Measurements from ENCODE around the gene GAPVD1.
A peak's percentile ranks its signal among the peaks of the same experiment; 100 is the strongest.
"Not testable (repeated sequence)": the region's sequence is repeated elsewhere in the genome, so short reads cannot be mapped to it uniquely, and the experiment has no call there.

GAPVD1 gene

DNA sequence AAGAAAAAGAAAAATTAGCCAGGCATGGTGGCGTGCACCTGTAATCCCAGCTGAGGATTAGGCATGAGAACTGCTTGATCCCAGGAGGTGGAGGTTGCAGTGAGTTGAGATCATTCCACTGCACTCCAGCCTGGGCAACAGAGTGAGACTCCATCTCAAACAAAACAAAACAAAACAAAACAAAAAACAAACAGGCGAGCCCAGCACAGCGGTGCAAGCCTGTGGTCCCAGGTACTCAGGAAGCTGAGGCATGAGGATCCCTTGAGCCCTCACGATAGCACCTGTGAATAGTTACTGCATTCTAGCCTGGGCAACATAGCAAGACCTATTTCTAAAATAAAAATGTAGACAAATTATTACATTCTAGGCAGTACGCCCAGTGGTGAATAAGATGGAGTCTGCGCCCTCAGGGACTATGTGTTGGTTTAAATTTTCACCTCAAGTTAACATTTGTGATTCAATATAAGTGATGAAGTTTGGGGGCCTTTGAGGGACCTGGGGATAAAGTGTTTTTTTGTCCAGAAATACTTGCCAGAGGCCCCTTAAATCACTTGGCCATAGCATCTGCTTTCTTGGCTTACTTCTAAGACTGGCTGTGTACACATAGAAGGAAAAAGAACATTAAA lies 3.4 kb upstream of the GAPVD1 start:
- DNase-seq: no peak

DNA sequence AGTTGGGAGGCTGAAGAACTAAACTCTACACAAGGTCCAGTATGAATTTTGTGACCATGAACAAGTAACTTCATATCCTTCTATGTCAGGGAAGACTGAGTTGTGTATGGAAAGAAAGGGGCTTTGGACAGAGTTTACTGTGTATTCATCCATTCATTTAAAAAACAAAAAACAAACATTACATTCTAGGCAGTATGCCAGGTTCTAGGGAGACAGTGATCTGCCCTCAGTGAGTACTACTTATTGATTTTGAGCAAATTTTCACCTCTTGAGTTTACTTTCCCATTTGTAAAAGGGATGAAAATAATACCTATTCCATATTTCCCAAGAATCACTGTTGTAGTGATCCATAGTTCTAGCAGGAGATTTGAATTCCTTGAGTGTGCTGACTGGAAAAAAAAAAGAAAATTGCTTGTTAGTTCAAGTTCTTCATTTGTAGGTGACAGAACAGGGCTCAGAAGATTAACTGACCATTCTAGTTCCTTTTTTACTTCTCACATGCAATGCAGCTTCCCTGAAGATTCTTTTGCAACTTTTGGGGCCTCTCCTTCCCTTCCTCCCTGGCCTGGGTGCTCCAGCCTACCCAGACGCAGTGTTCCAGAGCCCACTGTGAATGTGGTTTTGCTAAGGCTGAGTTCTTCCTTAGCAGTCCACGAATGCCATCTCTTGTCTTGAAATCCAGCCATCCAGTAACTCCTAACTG lies 2.6 kb upstream of the GAPVD1 start:
- no peak for DNase-seq

DNA sequence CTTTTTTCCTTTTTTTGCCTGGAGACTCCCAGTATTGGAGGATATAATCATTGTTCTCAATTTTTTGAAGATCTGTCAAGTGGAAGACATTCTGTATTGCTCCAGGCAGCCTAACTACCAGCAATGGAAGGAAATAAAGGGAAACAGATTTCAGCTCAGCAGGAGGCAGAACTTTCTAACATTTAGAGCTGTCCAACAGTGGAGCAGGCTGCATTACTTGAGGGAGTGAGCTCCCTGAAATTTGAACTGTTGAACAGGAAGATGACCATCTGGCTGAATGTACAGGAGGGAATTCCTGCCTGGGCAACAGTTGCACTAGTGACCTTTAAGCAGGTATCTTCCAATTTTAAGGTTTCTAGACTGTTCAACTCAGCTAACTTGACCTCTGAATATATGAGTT lies 1.1 kb upstream of the GAPVD1 start:
- DNase-seq: no peak

DNA sequence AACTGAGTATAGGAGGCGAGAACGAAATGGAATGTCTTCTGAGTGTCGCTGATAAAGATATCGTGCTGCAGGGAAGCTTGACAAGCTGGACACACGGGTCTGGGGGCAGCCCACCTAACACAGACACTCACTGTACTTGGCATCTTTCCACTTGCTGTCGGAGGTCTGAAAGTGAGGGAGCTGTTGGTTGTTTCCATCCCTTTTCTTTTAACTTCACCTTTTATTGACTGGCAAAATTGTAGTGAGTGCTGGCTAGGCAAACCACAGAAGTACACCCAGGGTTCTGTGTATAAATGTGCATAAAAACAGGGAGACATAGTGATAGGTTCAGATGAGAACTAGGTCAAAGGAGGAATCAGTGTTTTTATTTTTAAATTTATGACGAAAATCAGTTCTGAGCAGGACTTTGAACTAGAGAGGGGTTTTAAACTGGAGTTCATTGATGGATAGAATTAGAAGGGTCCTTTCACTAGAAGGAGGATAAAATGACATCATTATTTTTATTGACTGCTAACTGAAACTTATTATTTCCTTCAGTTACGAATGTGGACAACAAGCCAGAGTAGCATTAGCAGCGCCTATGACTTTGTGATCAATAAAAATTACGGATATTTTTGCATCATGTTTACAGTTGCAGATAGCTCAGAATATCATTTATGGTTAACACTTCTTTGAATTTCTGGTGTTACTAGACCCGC lies 817 bp downstream of the GAPVD1 start:
- DNase-seq: no peak

DNA sequence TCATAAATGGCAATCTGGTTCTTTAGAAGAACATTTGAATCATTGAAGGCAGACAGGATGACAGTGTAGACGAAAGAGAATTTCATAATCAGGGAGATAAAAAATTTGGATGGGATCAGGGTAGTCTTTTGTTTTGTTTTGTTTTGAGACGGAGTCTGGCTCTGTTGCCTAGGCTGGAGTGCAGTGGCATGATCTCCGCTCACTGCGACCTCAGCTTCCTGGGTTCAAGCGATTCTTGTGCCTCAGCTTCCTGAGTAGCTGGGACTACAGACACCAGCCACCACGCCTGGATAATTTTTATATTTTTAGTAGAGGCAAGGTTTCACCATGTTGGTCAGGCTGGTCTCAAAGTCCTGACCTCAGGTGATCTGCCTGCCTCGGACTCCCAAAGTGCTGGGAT lies 2.4 kb downstream of the GAPVD1 start:
- peak; percentile 28 for DNase-seq

DNA sequence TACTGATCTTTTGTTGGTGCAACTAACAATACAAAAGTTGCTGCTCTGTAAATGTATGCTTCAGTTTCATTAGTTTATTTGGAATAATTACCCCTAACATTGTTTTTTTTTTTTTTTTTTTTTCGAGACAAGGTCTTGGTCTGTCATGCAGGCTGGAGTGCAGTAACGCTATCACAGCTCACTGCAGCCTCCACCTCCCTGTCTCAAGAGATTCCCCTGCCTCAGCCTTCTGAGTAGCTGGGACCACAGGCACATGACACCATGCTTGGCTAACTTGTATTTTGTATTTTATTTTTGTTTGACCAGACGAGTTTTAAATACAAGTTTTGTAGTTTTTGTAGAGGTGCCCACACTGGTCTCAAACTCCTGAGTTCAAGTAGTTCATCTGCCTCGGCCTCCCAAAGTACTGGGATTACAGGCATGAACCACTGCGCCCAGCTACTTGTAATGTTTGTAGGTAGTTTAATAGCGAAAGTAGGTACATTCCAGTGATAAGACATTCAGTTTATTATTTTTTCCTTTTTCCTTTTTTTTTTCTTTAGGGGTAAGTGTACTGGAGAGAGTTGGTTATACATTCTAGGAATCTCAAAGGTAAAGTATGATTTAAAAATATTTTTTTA lies 6.9 kb downstream of the GAPVD1 start:
- no peak for DNase-seq

DNA sequence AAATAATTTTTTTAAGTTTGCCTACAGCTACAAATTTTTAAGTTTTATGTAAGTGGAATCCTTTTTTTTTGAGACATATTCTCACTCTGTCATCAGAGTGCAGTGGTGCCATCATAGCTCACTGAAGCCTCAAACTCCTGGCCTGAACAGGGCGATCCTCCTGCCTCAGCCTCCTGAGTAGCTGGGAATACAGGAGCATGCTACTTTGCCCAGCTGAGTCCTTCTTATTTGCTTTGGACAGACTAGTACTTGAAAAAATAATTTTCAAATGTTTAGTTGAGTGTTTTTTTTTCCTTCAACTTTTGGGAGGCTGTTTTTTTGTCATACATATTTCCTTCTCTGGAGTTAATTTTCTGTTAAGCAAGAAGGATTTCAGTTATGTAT lies 7.4 kb downstream of the GAPVD1 start:
- DNase-seq: no peak

DNA sequence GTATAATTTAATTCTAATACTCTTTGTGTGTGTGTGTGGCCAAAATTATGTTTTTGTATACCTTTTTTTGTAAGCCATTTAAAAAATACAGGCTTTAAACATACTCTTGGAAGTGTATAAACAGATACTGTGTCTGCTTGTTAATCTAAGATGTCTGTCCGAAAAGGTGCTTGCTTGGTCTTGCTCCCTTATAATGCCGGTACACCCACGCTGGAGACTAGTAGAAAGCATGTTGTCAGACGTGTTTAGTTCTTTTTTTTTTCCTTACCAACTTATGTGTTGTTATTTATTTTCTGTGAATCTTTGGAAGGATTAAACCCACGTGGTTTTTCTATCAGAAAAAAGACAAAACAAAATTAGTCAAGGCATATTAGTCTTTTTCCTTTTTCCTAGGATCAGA lies 9.5 kb downstream of the GAPVD1 start:
- no peak for DNase-seq

DNA sequence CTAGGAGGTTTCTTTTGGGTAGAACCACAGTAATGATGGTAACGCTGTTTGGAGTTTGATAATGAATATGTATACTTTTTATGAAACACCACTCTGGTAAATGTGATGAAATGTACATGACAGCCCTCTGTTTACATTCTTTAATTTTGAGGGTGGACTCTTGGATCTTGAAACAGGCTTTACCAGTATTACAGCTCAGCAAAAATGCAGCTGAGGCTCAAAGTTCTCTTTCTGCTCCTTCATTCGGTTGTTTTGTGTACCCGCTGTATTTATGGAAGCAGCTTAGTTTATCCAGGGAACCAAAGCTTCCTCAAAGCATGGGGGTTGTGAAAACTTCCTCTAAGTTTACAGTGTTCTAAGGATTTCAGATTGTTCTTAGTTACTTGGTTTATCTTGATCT lies 11.1 kb downstream of the GAPVD1 start:
- DNase-seq: no peak

DNA sequence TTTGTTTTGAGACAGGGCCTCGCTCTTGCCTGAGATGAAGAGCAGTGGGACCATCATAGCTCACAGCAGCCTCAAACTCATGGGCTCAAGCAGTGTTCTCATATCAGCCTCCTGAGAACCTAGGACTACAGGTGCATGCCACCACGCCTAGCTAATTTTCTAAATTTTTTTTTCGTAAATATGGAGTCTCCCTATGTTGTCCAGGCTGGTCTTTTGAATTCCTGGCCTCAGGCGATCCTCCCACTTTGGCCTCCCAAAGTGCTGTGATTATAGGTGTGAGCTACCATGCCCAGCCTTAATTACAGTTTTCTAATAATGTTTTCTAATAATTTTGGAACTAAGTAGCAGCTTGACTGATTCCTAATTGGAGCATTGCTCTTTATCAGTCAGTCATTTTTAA lies 15.1 kb downstream of the GAPVD1 start:
- DNase-seq: no peak

DNA sequence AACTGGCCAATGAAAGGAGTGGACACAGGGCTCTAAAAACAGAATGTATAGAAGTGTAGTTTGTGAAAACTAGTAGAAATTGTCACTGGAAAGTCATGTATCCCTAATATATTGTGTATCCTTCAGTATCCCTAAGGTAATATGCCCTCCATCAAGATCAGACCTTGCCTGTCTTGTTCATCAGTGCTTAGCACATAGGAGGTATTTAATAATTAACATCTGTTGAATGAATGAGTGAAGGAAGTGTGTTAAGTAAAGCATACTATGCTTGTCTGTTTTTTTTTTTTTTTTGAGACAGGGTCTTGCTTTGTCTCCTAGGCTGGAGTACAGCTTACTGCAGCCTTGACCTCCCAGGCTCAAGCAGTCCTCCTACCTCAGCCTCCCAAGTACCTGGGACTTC lies 15.8 kb downstream of the GAPVD1 start:
- DNase-seq: no peak

DNA sequence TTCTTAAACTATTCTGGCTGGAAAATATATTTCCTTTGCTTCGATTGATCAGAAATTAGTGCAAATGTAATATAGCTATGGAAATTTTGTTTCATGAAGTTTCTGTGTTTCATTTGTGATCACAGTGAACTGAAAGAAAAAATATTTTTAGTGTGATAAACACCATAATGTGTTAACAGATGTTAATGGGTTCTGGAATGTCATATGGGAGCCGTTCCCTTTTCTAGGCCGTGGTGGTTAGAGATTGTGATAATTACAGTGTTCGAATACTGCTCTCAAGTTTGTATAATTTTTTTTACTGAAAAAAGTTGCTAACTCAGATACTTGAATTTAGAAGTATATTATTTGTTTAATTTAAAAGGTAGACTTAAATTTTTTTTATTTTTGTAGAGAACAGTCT lies 19.3 kb downstream of the GAPVD1 start:
- DNase-seq: no peak

DNA sequence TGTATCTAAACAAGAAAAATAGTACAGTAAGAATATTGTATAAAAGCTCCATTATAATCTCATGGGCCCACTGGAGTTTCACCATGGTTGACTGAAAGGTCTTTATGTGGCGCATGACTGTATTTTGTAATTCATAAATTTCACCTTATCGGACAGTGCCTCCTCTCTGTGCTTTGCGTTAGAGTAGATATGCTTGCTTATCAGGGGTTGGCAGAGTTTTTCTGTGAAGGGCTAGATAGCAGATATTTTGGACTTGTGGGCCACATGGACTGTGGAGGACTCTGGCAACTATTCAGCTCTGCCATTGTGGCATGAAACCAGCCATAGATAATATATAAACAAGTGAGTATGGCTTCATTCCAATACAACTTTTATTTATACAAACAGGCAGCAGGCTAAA lies 23.2 kb downstream of the GAPVD1 start:
- DNase-seq: no peak

DNA sequence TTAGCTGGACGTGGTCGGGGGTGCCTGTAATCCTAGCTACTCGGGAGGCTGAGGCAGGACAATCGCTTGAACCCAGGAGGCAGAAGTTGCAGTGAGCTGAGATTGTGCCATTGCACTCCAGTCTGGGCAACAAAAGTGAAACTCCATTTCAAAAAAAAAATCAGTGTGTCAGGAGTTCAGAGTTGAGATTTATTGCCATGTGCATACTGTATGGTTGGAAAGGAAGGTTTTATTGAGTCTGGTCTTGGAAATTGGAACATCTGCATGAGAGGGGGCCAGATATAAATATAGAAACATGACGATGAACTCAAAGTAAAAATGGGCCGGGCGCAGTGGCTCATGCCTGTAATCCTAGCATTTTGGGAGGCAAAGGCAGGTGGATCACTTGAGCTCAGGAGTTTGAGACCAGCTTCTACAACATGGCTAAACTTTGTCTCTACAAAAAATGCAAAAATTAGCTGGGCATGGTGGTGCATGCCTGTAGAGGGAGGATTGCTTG lies 25.4 kb downstream of the GAPVD1 start:
- not testable (repeated sequence) for DNase-seq

DNA sequence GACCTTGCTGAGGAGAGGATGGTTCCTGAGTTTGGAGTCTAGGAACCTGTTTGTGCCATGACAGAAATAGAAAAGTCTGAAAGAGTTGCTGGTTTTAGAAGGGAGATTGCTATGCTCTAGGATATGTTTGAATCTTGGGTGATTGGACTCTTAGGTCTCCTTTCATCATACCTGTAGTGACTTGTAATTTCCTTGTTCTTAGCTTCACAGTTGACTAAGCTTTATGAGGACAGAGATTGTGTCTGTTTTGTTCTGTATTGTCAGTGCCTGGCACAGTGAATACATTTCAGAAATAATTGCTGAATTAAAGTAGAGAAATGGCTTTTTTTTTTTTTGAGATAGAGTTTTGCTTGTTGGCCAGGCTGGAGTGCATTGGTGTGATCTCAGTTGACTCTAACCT lies 31.5 kb downstream of the GAPVD1 start:
- DNase-seq: peak; percentile 11

DNA sequence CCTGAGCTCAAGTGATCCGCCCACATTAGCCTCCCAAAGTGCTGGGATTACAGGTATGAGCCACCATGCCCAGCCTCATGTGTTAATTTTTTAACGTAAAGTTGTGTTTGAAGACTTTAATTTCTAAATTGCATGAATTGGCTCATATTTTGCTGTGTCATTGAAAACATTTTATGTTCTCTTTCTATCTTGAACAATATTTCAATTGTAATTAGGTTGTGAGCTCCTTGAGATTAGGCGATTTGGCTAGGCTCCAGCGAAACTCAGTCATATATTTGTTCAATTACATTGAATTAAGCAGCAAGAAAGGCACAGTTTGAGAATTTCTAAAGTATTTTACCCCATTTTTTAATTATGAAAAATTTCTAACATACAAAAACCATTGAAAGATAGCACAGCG lies 34.0 kb downstream of the GAPVD1 start:
- DNase-seq: no peak

DNA sequence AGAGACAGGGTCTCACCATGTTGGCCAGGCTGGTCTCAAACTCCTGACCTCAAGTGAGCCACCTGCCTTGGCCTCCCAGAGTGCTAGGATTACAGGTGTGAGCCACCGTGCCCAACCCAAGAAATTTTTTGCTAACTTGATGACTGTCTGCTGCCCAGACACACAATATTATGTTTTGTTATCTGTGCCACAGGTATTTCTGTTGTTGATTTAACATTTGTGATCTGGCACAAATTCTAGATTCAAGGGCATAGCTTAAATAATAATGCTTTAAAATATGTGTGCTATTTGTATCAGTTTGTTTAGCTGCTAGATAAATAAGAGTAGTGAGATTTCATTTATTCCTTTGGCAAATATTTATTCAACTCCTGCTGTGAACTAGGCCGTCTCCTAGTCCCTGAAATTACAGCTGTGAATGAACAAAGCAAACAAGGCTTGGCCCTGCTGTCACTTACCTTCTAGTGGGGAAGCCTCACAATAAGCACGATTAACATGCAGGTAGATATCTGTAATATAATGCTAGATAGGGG lies 35.3 kb downstream of the GAPVD1 start:
- DNase-seq: no peak

DNA sequence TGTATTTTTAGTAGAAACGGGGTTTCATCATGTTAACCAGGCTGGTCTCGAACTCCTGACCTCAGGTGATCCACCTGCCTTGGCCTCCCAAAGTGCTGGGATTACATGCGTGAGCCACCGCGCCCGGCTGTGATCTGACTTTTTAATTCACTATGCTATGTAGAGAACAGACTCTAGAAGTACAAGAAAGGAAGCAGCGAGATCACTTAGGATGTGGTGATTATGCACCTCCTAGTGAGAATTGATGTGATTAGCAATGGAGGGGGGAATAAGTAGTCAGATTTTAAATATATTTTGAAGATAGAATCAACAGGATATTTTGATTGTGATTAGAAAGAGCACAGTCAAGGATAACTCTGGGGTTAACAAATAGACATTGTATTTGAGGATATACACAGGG lies 36.3 kb downstream of the GAPVD1 start:
- no peak for DNase-seq

DNA sequence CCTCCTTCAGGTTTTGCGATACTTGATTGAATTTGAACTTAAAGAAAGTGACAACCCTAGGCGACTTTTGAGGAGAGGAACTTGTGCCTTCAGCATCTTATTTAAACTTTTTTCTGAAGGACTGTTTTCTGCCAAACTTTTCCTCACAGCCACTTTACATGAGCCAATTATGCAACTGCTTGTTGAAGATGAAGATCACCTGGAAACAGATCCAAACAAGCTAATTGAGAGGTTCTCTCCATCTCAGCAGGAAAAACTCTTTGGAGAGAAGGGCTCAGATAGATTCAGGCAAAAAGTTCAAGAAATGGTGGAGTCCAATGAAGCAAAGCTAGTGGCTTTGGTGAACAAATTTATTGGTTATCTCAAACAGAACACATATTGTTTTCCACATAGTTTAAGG lies 40.6 kb downstream of the GAPVD1 start:
- no peak for DNase-seq

DNA sequence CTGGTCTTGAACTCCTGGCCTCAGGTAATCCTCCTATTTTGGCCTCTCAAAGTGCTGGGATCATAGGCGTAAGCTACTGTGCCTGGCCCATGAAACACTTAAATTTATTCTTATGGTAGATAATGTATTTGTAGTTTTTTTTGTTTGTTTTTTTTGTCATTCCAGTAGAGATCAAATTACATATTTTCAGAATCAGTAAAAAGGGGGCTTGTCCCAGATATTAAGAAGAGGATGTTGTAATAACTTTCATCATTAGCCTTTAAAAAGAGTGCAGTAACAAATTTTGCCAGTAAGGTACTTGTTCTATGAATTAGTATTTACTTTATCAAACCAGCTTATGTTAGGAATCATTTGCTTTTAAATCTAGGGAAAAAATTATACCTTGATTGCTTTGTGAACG lies 42.6 kb downstream of the GAPVD1 start:
- no peak for DNase-seq

DNA sequence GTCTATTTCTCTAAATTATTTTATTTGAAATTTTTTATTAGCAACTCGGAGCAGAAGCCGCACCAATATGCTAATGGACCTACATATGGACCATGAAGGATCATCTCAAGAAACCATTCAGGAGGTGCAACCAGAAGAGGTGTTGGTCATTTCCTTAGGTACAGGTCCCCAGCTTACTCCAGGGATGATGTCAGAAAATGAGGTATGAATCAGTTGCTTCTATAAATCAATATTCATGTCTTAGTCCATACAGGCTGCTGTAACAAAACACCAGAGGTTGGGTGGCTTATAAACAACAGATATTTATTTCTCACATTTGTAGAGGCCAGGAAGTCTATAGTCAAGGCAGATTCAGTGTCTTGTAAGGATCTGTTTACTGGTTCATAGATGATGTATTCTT lies 50.8 kb downstream of the GAPVD1 start:
- DNase-seq: peak; percentile 38

DNA sequence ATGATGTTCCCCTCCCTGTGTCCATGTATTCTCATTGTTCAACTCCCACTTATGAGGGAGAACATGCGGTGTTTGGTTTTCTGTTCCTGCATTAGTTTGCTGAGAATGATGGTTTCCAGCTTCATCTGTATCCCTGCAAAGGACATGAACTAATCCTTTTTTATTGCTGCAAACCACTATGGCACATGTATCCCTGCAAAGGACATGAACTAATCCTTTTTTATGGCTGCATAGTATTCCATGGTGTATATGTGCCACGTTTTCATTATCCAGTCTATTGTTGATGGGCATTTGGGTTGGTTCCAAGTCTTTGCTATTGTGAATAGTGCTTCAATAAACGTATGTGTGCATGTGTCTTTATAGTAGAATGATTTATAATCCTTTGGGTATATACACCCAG lies 54.7 kb downstream of the GAPVD1 start:
- not testable (repeated sequence) for DNase-seq

DNA sequence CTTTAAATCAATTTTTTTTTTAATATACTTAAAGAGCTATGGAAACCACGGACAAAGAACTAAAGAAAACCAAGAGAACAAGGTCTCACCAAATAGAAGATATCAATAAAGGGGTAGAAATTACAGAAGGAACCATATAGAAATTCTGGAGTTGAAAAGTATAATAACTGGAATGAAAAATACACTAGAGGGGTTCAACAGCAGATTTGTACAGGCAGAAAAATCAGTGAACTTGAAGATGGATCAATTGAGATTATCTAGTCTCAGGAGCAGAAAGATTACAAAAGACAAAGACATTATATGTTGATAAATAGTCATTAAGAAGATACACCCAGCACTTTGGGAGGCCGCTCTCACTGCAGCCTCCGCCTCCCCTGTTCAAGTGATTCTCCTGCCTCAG lies 56.1 kb downstream of the GAPVD1 start:
- no peak for DNase-seq

DNA sequence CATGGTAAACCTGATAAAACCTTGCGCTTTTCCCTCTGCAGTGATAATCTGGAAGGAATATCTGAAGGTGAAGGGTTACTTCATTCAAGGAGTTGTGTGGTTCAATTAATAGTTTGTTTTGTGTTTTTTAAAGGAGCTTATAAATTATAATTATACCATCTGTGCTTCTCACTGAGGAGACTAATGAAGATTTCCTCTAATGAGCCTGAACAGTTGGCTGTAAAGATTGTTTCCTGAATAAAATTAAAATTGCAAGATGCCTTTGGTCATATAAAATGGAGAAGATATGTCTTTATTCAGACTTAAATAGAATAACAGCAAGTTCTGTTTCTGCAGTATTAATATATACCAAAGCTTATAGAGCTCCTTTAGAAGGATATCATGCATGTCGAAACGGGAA lies 59.9 kb downstream of the GAPVD1 start:
- DNase-seq: no peak
